Measurements from ENCODE around the gene PARVA.

The PARVA gene

DNA sequence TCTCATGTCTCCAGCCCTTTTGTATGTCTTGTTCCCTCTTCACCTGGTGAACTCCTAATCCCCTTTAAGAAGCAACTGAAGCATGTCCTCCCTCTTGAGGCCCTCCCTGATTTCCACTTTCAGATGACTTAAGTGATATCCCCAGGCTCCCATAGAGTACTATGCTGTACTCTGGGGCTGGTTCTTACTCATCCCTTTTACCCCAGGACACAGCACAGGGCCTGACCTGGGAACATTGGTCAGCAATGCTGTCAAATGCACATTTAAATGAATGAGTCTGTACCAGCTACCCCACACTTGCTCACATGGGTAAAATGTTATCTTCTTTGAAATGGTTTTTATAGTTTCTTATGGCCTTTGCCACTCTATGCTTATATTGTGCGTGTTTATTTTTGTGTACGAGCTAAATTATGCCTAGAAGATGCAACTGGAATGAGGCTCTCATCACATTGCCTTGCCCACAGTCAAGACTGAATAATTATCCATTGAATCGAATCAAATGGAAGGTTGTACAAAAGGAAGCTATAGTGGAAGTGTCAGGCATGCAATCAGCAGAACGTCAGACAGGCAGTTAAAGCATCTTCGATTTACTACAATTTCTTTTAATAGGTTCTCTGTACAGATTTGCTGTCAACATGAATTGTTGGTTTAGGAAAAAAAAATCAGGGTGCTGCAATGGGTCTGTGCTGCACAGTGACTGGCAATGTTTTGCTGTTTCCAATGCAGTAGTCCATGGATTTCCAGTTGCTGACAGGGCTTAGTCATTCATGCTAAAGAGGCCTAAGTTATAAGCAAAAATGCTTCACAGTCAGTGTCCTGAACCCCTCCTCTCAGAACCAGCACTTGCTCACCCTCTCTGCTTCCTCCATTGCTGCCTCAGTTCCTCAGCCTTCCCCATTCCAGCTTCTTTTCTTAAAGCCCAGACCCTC lies 79.5 kb downstream of the PARVA start:
- peak; percentile 41 for DNase-seq (ENCODE audit: low spot score)

DNA sequence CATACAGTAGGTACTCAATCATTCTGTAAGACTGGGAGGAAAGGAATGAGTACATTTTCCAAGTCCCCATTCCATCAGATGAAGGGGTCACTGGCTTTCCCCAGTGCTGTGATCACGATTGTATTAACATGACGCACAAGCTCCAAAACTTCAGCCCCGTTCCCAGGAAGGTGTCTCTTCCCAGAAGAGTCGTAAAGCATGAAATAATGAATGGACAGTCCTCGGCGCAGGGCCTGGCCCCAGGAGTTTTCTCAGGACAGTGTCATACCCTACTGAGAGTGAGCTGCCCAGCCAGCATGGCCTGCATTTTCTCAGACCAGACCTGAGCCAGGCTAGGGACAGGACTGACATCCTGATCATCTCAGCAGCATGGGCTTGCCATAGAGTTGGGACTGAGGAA lies 80.7 kb downstream of the PARVA start:
- DNase-seq (ENCODE audit: low spot score): no peak

DNA sequence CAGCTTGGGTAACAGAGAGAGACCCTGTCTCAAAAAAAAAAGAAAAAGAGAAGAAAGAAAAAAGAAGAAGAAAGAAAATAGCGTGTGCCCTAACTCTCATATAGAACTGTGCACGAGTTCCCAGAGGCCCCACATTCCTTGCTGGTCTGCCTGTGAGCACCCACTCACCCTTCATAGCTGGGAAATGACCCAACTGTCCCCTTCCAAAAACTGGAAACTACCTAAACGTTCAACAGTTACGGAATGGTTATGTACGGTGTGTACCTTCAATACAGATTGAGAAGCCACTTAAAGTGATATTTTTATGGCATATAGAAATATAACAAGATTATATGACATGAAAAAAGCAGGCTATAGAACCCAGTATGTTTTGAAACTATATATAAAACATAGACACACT lies 82.0 kb downstream of the PARVA start:
- no peak for DNase-seq (ENCODE audit: low spot score)

DNA sequence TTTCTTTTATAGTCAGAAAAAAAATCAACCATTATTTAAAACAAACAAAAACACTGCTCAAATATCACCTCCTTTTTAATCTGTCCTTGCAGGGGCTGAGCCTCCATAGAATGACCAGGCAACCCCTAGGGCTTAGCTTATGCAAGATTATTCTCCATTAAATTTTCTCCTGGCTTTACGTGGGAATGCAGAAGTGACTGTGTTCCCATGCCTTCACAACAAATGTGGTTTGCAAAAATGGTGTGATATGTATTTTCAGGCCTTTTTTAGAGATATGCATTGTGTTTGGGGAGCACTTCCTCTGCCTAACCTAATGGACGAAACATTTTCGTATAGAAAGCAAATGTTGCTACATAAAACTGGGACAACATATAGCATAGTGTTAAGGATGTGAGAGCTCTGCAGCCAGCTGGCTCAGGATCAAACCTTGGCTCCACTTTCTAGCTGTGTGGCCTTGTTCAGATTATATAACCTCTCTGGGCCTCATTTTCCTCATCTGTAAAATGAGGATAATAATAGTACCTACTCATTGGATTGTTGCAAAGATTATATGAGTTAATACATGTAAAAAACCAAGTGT lies 82.6 kb downstream of the PARVA start:
- no peak for DNase-seq (ENCODE audit: low spot score)

DNA sequence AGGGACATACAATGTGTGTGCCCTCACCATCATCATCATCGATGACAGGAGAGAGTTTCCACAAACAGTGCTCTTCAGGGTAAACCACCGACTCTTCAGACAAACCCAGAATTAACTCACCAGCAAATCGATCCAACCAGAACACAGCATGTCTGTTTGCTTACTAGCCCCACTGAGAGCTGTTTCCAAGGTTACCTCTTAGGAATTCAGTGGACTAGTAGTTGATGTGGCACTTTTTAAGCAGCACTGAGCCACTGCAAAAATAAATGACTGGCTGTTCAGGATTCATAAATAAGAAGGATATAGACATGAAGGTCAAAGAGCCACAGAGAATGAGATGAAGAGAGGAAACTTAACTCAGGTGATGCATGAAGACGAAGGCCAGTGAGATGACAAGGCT lies 83.1 kb downstream of the PARVA start:
- DNase-seq (ENCODE audit: low spot score): no peak

DNA sequence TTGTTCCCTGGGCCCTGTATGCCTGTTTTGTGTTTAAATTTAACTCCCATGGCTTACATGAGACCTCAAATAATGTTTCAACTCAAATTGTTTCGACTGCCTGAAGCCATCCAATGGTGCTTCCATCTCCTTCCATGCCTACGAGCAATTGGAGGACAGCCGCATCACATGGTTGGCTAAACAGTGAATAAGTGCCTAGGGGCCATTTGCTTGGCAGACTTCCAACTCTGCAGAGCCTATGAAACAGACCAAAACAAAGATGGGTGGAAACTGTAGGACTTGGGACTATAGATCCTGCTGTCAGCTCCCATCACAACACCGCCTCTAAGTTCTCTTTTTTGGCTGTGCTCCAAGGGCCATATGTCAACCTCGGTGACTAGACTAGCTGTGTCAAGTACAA lies 84.1 kb downstream of the PARVA start:
- no peak for DNase-seq (ENCODE audit: low spot score)

DNA sequence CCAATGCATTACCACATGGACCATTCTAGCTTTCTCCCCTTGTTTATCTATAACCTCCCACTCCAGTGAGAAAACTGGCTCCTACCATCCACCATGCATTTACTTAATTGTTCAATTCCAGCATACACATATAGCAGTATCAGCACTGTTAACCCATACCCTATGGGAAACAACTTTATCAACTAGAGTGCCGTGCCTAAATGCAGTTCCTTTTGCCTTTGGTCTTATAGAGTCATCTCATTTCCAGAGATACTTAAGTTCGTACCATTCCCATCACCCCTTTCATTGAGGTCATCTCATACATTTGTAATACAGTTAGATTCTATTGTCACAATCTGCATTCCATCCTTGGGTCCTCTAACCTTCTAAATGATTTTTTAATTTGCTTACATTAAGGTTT lies 86.9 kb downstream of the PARVA start:
- DNase-seq (ENCODE audit: low spot score): no peak

DNA sequence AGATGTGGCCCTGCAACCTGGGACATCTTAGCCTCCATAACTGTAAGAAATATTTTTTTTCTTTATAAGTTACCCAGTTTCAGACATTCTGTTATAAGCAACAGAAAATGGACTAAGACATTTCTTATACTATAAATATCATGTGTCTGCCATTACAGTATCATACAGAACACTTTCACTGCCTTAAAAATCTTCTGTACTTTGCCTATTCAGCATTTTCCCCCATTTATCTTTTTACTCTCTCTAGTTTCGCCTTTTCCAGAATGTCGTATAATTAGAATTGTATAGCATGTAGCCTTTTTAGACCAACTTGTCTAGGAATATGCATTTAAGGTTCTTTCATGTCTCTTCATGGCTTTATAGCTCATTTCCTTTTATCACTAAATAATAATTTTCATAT lies 88.0 kb downstream of the PARVA start:
- no peak for DNase-seq (ENCODE audit: low spot score)

DNA sequence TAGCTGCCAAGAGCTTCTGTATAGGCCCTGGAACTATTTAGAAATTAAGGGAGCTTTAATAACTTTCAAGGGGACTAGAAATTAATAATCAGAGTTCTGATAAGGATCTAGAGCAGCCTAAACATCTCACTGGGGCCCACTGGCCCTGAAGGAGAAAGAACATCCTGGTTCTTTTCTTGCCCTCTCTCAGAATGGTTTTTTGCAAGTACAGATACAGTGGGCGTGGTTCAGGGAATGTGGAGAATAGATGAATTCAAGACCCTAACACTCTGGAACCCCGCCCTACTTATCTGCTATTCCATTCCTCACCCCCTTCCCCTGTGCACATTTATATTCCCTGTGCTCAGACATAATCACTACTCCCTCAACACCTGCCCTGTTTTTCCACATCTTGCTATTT lies 90.2 kb downstream of the PARVA start:
- no peak for DNase-seq (ENCODE audit: low spot score)

DNA sequence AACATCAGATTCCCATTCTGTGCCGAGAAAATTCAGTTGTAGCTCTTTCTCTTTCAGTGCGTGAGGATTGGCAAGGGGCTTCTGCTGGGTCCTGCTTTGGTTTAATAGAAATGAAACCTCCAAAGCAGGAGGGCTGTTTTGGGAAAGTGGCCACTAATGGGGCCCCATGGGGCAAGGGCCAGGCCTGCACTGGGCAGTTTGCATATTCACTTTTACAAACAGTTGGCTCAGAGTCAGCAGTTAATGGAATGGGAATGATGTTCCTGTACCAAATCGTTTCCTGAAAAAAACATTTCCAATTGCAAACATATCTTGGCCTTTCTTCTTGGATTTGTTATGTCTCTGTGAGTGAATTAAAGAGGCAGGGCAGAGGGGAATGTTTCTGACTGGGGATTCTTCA lies 92.1 kb downstream of the PARVA start:
- no peak for DNase-seq (ENCODE audit: low spot score)

DNA sequence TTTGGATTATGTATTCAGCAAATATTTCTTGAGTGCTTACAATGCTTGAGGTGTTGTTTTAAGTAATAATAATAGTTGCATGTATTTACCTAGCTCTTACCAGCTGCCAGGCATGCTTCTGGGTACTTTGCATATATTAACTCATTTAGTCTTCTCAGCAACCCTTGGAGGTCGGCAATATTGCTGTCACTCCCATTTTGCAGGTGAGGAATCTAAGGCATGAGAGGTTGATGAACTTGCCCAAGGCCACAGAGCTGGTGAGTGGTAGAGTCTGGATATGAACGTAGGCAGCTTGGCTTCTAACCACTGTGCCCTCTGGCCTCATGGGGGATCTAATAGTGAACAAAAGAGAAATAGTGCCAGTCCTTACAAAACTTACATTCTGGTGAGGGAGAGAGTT lies 92.9 kb downstream of the PARVA start:
- DNase-seq (ENCODE audit: low spot score): no peak

DNA sequence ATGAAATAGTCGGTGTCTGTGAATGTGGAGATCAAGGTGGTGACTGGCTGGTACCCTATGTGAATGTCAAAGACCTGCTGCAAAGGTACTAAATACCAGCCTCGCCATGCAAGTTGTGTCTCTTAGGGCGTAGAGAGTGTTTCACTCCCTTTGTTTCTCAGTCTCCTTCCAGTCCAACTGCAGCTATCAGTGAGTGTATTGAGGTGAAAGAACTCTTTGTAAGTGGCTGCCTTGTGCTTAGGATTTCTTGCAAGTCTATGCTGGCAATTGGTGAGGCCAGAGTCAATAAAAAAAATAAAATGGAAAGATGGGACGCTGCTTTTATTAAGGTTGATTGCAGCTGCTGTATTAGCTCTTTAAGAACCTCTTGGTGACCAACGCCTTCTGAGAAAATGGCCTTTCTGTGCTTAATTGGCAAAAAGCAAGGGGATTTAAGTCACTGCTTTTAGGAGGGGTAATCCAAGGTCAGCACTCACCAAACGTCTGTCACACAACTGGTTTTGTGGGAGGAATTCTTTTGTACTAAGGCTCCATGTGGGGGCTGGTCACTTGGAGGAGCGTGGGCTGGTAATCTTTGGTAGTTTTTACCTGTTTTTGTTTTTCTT lies 95.1 kb downstream of the PARVA start:
- no peak for DNase-seq (ENCODE audit: low spot score)

DNA sequence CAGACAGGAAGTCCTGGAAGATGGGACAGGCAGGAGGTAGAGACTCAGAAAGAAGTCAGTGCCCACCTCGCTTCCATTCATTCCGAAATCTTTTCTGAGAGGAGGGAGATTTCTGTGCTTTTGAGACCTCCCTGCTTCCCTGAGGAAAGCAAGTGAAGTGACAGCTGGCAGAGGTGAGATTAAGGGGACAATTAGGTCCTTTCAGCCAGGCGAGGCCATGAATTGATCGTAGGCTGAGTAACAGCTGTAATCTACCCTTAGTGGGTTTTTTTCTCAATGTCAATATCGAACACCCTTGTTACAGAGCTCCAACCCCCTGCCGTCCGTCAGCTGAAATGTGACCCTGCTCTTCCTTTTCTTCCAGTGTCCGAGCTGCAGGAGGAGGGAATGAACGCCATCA lies 96.0 kb downstream of the PARVA start:
- DNase-seq (ENCODE audit: low spot score): no peak

DNA sequence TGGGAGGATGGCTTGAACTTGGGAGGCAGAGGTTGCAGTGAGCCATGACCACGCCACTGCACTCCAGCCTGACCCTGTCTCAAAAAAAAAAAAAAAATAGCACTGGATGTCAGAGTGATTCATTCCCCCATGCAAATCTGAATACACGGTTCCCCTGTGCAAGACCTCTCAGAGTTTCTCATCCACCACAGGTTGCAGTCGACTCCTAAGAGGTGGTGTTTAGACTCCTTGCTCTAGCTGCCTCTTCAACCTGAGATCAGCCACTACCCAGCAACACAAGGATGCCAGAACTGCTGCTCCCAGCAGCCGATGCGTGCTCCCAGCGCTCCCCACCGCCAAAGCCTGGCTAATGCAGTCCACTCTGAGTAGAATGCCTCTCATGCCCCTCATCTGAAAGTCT lies 97.5 kb downstream of the PARVA start:
- no peak for DNase-seq (ENCODE audit: low spot score)

DNA sequence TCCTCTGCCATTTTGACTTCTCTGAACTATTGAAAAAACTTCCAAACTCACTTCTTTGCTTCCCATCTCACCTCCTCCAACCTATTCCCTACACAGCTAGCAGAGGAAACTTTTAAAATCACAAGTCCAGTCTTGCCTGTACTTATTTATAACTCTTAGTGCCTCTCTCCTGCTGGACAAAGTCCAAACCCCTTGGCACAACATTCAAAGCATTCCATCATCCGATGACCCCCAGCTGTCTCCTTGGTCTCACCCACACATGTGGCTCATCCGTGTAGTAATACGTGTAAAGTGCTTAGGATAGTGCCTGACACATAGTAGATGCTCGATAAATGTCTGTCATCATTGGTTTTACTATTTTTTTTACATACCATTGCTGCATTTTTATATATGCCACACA lies 101.4 kb downstream of the PARVA start:
- peak; percentile 23 for DNase-seq (ENCODE audit: low spot score)

DNA sequence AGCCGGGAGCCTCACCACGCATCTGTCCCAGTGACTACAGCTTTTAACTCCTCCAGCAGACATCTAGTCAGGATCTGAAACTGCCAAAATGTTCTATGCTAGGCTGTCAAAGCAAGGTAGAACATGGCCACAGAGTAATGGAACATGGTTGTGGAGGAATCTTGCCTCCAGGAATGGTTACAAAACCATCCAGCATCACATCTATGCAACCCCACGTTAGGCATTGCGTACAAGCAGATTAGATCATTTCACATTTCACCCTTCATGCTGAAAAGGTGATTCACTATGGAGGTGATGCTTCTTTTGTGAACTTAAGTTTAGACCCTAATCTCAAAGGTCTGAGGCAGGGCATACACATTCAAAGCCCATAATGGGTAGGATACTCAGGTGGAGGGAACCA lies 103.0 kb downstream of the PARVA start:
- no peak for DNase-seq (ENCODE audit: low spot score)

DNA sequence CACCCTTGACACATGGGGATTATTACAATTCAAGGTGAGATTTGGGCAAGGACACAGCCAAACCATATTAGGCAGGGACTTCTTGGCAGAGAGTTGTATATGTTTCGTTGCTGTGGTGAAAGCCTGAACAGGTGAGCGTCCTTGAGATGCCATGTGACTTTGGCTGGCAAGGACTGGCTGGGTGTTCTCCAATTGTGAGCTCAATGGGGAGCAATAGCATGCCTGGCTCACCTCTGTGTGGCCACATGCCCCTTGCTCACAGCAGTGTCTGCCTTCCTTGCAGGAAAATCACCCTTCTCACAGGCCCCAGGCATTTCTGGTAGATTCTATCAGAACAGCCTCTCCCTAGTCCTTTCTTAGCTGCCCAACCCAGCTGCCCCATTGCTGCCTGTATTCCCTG lies 105.5 kb downstream of the PARVA start:
- DNase-seq (ENCODE audit: low spot score): no peak

DNA sequence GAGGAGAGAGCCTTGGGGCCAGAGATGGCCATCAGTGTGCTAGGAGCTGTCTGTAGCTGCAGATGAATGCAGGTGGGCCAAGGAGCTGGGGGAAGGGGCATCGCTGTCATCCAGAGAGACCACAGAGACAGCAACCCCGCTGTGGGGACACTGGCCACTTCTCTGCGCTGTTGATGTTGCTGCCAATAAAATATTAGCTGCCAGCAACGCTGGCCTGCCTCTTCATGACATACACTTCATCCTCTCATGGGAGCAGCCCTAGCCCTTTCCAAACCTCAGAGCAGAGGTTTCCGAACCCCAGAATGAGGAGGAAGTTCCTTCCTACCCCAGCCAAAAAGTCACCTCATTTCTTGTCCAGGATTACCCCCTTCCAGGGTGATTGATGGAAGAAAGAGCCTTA lies 106.2 kb downstream of the PARVA start:
- DNase-seq (ENCODE audit: low spot score): no peak

DNA sequence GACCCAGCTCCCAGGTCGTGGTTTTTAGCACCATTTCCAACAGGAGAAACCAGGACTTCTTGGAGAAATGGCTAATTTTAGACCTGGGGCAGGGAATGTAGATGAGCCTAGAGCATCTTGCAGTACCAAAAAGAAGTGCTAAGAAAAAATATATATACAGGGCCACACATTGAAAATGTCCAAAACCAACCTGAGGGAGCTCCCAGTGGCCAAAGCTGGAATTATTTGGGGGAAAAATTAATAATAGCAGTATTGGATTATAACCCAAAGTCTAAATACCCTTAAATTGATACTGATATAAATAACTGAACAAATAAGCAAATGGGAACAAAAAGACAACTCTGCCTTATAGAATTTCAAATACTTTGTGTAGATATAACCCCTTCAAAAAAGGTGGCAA lies 108.0 kb downstream of the PARVA start:
- DNase-seq (ENCODE audit: low spot score): no peak

DNA sequence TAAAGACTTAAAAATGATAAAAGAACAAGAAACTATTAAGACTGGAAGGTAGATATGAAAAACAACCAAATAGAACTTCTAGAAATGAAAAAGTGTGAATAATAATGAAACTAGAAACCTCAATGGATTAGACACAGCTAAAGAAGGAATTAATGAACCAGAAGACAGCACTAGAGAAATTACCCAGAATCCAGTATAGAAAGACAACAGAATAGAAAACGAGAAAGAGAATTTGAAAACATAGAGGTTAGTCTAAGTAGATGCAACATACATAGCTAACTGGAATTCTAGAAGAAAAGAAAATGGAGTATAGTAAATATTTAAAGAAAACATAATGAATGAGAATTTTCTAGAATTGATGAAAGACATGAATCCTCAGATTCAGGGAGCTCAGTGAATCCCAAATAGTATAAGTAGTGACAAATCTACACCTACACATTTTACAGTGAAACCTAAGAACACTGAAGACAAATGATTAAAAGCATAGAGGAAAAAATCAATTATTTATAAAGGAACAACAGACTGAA lies 111.9 kb downstream of the PARVA start:
- no peak for DNase-seq (ENCODE audit: low spot score)

DNA sequence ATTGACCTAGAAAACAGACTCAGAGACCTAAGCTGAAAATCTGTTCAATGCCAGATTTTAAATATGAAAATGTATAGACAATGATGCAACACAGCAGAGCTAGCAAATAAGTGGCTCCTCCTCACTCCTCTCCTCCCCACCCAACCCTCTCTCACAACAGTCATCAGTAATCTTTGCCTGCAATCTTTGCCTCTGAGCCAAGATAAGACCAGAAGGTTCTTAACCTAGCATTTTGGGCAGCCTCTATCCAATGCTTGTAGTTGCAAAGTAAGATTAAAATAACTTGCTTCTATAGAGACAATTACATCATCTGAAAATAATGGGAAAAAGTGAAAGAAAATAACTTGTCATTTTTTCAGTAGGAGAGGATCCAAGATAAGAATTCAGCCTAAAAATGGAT lies 117.3 kb downstream of the PARVA start:
- no peak for DNase-seq (ENCODE audit: low spot score)

DNA sequence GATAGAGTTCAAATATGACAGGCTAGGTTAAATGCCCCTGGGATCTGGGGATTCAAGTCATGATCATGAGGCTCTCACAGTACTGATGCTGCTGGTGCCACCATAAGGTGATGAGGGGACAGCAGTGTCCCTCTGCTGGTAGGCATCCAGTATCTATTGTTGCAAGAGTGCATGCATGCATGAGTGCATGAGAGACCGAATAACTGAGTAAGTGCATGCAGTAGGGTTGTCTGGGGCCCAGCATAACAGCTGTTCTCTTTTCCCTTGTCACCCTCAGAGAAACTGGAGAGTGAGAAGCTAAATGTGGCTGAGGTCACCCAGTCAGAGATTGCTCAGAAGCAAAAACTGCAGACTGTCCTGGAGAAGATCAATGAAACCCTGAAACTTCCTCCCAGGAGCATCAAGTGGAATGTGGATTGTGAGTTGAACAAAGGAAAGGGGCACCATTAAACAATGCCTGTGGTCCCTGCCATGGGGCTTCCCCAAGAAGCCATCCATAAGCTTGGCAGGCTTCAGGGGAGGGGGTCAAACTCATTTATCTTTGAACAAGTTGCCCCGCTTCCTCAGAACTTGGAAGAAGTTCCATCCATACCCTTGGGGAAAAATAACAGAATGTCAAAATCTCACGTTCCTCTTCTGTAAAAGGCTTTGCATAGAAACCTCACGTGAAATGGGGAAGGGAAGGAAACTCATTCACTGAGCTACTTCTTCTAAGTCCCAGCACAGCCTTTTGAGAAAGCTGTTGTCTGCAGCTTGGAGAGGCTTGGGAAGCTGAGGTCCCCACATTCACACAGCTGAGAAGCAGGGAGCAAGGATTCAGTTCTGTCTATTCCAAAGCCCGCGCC lies 119.0 kb downstream of the PARVA start:
- DNase-seq (ENCODE audit: low spot score): no peak
